HepG2 (cell line): ENCODE data around the gene MTMR1. TPM values are rescaled to one million over a fixed set of nuclear protein-coding genes. Genes with fewer than 3 reads are reported as not detected.

Experiments
- AGO1 ChIP-seq: fragments of 200-400 bp; formaldehyde crosslinking; IDR thresholded peaks from 2 replicates; pipeline ENCODE4 v1.6.1; 2017; ENCODE audit warnings: mild to moderate bottlenecking, low read depth, low read length, moderate library complexity; ENCODE audit not compliant: poor library complexity, severe bottlenecking
- AKAP8 ChIP-seq: sonication (generic); formaldehyde crosslinking; IDR thresholded peaks from 2 replicates; pipeline ENCODE4 v1.5.1; 2020; ENCODE audit warnings: mild to moderate bottlenecking, missing genetic modification reagents
- FOSL2 ChIP-seq: sonication (generic); formaldehyde crosslinking; IDR thresholded peaks from 2 replicates; pipeline ENCODE4 v1.4.0; 2020; ENCODE audit warnings: missing genetic modification reagents
- GATAD1 ChIP-seq: IDR thresholded peaks from 2 replicates; pipeline ENCODE4 v1.6.1; 2016; ENCODE audit warnings: missing genetic modification reagents, missing compliant biosample characterization
- IRX3 ChIP-seq: sonication (generic); formaldehyde crosslinking; IDR thresholded peaks from 2 replicates; pipeline ENCODE4 v1.8.1; 2023; ENCODE audit warnings: mild to moderate bottlenecking, low read depth, missing genetic modification reagents, borderline replicate concordance
- LCORL ChIP-seq, 2 experiments: fragments of 450-650 bp in 1 of 2; sonication (generic) in 1 of 2; formaldehyde crosslinking in 1 of 2; IDR thresholded peaks; 2 replicates each; pipeline versions ENCODE4 v1.5.0 to v1.6.1; 2017 to 2020; ENCODE audit warnings: antibody characterized with exemption in 1 of 2, missing genetic modification reagents in 1 of 2
- MED13 ChIP-seq: sonication (generic); formaldehyde crosslinking; IDR thresholded peaks from 2 replicates; pipeline ENCODE4 v1.5.0; 2020; ENCODE audit warnings: missing genetic modification reagents
- SATB2 ChIP-seq: sonication (generic); formaldehyde crosslinking; IDR thresholded peaks from 2 replicates; pipeline ENCODE4 v1.5.0; 2020; ENCODE audit warnings: missing genetic modification reagents
- STAG1 ChIP-seq: sonication (generic); formaldehyde crosslinking; IDR thresholded peaks from 2 replicates; pipeline ENCODE4 v1.4.0; 2020; ENCODE audit warnings: missing genetic modification reagents
- ZMYM2 ChIP-seq: sonication (generic); formaldehyde crosslinking; IDR thresholded peaks from 2 replicates; pipeline ENCODE4 v1.8.0; 2022; ENCODE audit warnings: mild to moderate bottlenecking, missing genetic modification reagents
- ZNF274 ChIP-seq: sonication (generic); formaldehyde crosslinking; IDR thresholded peaks from 2 replicates; pipeline ENCODE4 v1.5.1; 2020; ENCODE audit warnings: mild to moderate bottlenecking, missing genetic modification reagents
- ZNF34 ChIP-seq: sonication (generic); formaldehyde crosslinking; IDR thresholded peaks from 2 replicates; pipeline ENCODE4 v1.4.0; 2020; ENCODE audit warnings: mild to moderate bottlenecking, missing genetic modification reagents, borderline replicate concordance
- ZNF552 ChIP-seq: sonication (generic); formaldehyde crosslinking; IDR thresholded peaks from 2 replicates; pipeline ENCODE4 v1.9.0; 2022; ENCODE audit warnings: missing genetic modification reagents, mild to moderate bottlenecking, borderline replicate concordance
- ZNF570 ChIP-seq: sonication (generic); formaldehyde crosslinking; IDR thresholded peaks from 2 replicates; pipeline ENCODE4 v1.4.0; 2020; ENCODE audit warnings: mild to moderate bottlenecking, missing genetic modification reagents, borderline replicate concordance
- ZNF616 ChIP-seq: sonication (generic); formaldehyde crosslinking; IDR thresholded peaks from 2 replicates; pipeline ENCODE4 v1.5.0; 2020; ENCODE audit warnings: low read depth, mild to moderate bottlenecking, missing genetic modification reagents
- polyA plus RNA-seq, 8 experiments: library from polyadenylated mRNA; depleted of rRNA in 3 of 8; stranded (reverse) in 7 of 8; unstranded in 1 of 8; fragments of >200 nt; fragmentation: Illumina TruSeq in 4 of 8; extraction: Trizol in 4 of 8; gene quantifications; 2 replicates each; pipeline versions ENCODE4 v1.2.1 to v1.2.3, GENCODE V29; 2011 to 2016; ENCODE audit warnings: low read depth in 4 of 8, missing spikeins in 1 of 8, mixed read lengths in 1 of 8; ENCODE audit not compliant: insufficient read depth in 1 of 8
- total RNA-seq, 5 experiments: library from RNA; depleted of rRNA; stranded (reverse); fragments of >200 nt; fragmentation: Illumina TruSeq; extraction: Trizol; gene quantifications; 2 replicates each; pipeline ENCODE4 v1.2.3, GENCODE V29; 2016; ENCODE audit warnings: low read depth in 1 of 5
- TF ChIP-seq, protein P1 (sequence below): sonication (generic); IDR thresholded peaks from 2 replicates; pipeline ENCODE4 v1.6.1; 2016; ENCODE audit warnings: low read depth, borderline replicate concordance
- TF ChIP-seq, protein P2 (sequence below): sonication (generic); formaldehyde crosslinking; IDR thresholded peaks from 2 replicates; pipeline ENCODE4; 2020; ENCODE audit warnings: missing genetic modification reagents, mild to moderate bottlenecking, borderline replicate concordance
- TF ChIP-seq, protein P3 (sequence below): IDR thresholded peaks from 2 replicates; pipeline ENCODE4 v1.6.1; 2016; ENCODE audit warnings: mild to moderate bottlenecking, missing biosample characterization, missing genetic modification reagents
- TF ChIP-seq, protein P4 (sequence below), 2 experiments: fragments of 450-650 bp in 1 of 2; sonication (generic) in 1 of 2; formaldehyde crosslinking; IDR thresholded peaks; 2 replicates each; pipeline versions ENCODE4 v1.5.0 to v1.8.0; 2020 to 2022; ENCODE audit warnings: mild to moderate bottlenecking in 1 of 2, missing genetic modification reagents in 1 of 2
- TF ChIP-seq, protein P5 (sequence below): fragments of 450-650 bp; IDR thresholded peaks from 2 replicates; pipeline ENCODE4 v1.6.1; 2017
- TF ChIP-seq, protein P6 (sequence below): fragments of 450-650 bp; IDR thresholded peaks from 2 replicates; pipeline ENCODE4 v1.6.1; 2016

Gene MTMR1
- total and polyA plus RNA-seq, 2 of the 13 experiments (the other 11 are each of a cell fraction or from before 2014, with no cell fraction given) = 8.9 to 11.1 TPM

DNA sequence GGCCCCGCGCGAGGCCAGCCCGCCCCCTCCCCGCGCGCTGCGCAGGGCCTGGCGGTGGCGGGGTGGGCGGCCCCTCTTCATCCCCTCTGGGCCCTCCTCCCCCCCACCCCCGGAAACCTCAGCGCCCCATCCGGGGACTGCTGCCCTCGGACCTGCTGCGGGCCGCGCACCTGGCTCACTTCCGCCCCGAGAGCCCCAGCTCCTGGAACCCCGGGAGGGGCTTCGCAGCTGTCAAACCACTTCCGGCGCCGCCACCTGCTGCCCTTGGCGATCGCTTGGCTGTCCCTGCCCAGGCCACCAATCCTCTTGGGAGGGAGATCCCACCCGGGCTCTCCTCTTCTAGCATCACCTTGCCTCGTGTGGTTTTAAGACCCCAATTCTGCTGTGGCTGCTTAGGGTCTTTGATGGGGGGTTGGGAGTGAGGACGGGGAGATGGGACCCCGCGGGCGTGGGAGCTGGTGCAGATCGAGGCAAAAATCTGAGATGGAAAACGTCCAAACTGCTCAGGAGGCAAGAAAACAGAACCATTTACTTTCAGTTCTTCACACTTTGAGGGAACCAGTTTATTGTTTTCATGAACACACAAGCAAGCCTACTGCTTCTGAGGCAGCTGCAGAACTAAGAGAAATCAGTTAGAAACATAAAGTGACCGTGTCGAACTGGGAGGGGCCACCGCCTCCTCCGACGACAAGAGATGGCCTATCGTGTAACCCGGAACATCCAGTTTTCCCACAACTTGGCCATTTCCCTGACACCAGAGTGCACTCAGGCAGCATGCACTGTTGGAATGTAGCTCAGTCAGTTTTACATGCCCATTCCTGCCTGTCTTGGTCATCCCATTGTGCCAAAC, 754 bp downstream of the MTMR1 start (continued):
- TF ChIP-seq, protein P1, sequence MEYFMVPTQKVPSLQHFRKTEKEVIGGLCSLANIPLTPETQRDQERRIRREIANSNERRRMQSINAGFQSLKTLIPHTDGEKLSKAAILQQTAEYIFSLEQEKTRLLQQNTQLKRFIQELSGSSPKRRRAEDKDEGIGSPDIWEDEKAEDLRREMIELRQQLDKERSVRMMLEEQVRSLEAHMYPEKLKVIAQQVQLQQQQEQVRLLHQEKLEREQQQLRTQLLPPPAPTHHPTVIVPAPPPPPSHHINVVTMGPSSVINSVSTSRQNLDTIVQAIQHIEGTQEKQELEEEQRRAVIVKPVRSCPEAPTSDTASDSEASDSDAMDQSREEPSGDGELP = peak; percentile 71; the same call in 1 of the 2 replicates
- 0 out of 2 replicates have a peak, but pooled peaks have one; percentile 37 for TF ChIP-seq GATAD1 (CRISPR knock-in tag)
- TF ChIP-seq ZNF34 (CRISPR knock-in tag) = no peak
- TF ChIP-seq AKAP8 (CRISPR knock-in tag) = no peak
- TF ChIP-seq ZNF570 (CRISPR knock-in tag) = no peak
- TF ChIP-seq ZMYM2 (CRISPR knock-in tag) = no peak
- TF ChIP-seq MED13 = no peak
- no peak for TF ChIP-seq SATB2 (CRISPR knock-in tag)
- TF ChIP-seq, protein P2, sequence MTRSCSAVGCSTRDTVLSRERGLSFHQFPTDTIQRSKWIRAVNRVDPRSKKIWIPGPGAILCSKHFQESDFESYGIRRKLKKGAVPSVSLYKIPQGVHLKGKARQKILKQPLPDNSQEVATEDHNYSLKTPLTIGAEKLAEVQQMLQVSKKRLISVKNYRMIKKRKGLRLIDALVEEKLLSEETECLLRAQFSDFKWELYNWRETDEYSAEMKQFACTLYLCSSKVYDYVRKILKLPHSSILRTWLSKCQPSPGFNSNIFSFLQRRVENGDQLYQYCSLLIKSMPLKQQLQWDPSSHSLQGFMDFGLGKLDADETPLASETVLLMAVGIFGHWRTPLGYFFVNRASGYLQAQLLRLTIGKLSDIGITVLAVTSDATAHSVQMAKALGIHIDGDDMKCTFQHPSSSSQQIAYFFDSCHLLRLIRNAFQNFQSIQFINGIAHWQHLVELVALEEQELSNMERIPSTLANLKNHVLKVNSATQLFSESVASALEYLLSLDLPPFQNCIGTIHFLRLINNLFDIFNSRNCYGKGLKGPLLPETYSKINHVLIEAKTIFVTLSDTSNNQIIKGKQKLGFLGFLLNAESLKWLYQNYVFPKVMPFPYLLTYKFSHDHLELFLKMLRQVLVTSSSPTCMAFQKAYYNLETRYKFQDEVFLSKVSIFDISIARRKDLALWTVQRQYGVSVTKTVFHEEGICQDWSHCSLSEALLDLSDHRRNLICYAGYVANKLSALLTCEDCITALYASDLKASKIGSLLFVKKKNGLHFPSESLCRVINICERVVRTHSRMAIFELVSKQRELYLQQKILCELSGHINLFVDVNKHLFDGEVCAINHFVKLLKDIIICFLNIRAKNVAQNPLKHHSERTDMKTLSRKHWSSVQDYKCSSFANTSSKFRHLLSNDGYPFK (CRISPR knock-in tag) = no peak
- TF ChIP-seq IRX3 (CRISPR knock-in tag) = no peak
- TF ChIP-seq FOSL2 (CRISPR knock-in tag) = no peak
- TF ChIP-seq LCORL (IDR thresholded peaks at IDR 0.05) = no peak
- TF ChIP-seq LCORL (CRISPR knock-in tag; IDR thresholded peaks at IDR 0.05) = no peak
- TF ChIP-seq ZNF616 (CRISPR knock-in tag) = no peak
- TF ChIP-seq, protein P3, sequence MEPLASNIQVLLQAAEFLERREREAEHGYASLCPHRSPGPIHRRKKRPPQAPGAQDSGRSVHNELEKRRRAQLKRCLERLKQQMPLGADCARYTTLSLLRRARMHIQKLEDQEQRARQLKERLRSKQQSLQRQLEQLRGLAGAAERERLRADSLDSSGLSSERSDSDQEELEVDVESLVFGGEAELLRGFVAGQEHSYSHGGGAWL (CRISPR knock-in tag) = no peak
- no peak for TF ChIP-seq STAG1
- TF ChIP-seq, protein P4, sequence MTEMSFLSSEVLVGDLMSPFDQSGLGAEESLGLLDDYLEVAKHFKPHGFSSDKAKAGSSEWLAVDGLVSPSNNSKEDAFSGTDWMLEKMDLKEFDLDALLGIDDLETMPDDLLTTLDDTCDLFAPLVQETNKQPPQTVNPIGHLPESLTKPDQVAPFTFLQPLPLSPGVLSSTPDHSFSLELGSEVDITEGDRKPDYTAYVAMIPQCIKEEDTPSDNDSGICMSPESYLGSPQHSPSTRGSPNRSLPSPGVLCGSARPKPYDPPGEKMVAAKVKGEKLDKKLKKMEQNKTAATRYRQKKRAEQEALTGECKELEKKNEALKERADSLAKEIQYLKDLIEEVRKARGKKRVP (CRISPR knock-in tag; IDR thresholded peaks at IDR 0.05) = no peak
- no peak for TF ChIP-seq ZNF274 (CRISPR knock-in tag)
- no peak for TF ChIP-seq AGO1
- TF ChIP-seq, protein P5, sequence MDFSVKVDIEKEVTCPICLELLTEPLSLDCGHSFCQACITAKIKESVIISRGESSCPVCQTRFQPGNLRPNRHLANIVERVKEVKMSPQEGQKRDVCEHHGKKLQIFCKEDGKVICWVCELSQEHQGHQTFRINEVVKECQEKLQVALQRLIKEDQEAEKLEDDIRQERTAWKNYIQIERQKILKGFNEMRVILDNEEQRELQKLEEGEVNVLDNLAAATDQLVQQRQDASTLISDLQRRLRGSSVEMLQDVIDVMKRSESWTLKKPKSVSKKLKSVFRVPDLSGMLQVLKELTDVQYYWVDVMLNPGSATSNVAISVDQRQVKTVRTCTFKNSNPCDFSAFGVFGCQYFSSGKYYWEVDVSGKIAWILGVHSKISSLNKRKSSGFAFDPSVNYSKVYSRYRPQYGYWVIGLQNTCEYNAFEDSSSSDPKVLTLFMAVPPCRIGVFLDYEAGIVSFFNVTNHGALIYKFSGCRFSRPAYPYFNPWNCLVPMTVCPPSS = no peak
- TF ChIP-seq, protein P6, sequence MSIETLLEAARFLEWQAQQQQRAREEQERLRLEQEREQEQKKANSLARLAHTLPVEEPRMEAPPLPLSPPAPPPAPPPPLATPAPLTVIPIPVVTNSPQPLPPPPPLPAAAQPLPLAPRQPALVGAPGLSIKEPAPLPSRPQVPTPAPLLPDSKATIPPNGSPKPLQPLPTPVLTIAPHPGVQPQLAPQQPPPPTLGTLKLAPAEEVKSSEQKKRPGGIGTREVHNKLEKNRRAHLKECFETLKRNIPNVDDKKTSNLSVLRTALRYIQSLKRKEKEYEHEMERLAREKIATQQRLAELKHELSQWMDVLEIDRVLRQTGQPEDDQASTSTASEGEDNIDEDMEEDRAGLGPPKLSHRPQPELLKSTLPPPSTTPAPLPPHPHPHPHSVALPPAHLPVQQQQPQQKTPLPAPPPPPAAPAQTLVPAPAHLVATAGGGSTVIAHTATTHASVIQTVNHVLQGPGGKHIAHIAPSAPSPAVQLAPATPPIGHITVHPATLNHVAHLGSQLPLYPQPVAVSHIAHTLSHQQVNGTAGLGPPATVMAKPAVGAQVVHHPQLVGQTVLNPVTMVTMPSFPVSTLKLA = no peak
- TF ChIP-seq ZNF552 (CRISPR knock-in tag) = no peak
